Peyer's patch (tissue), 4 donors: ENCODE measurements around the gene LMBRD1.

ENCODE experiments used
- POLR2A ChIP-seq, 2 donors: fragments of 450-650 bp; IDR thresholded peaks; one replicate each; pipeline ENCODE4 v1.5.1; 2017; ENCODE audit warnings: antibody characterized with exemption in 2 of 2, mild to moderate bottlenecking in 2 of 2, moderate library complexity in 2 of 2
- TF ChIP-seq, protein P1 (sequence below), 6 experiments: fragments of 450-650 bp in 4 of 6; fragments of 200-600 bp in 2 of 6; sonication (generic) in 1 of 6; IDR thresholded peaks; one replicate each; pipeline ENCODE4 v1.5.1; 2017 to 2019; ENCODE audit warnings: antibody characterized with exemption in 6 of 6, mild to moderate bottlenecking in 3 of 6, moderate library complexity in 1 of 6

DNA sequence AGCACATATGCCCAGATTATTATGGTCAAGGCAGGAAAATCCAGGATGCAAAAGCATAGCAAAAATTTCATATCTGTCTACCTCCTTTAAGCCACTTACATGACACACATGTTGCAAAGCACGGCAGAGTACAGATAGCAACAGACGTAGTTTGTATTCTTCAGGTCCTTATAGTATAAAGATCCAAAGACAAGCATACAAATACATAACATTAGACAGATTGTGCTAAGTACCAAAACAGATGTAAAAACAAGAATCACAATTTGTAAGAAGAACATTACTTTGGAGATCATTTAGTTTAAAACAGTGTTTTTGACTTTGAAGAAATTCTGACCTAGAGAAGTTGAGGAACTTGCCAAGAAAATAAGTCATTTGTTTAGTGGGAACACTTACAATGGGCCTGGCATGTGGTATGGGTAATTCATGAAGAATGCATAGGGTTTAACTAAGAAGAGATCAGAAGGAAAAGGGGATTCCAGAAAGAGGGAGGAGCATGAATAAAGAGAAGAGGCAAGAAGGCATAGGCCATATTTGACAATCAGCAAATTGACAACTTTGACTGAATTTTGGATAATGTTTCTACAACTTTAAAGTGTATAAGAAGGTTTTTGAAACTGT lies 30.6 kb upstream of the LMBRD1 start:
- TF ChIP-seq, protein P1, sequence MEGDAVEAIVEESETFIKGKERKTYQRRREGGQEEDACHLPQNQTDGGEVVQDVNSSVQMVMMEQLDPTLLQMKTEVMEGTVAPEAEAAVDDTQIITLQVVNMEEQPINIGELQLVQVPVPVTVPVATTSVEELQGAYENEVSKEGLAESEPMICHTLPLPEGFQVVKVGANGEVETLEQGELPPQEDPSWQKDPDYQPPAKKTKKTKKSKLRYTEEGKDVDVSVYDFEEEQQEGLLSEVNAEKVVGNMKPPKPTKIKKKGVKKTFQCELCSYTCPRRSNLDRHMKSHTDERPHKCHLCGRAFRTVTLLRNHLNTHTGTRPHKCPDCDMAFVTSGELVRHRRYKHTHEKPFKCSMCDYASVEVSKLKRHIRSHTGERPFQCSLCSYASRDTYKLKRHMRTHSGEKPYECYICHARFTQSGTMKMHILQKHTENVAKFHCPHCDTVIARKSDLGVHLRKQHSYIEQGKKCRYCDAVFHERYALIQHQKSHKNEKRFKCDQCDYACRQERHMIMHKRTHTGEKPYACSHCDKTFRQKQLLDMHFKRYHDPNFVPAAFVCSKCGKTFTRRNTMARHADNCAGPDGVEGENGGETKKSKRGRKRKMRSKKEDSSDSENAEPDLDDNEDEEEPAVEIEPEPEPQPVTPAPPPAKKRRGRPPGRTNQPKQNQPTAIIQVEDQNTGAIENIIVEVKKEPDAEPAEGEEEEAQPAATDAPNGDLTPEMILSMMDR (IDR thresholded peaks at IDR 0.05): no peak
- TF ChIP-seq POLR2A (IDR thresholded peaks at IDR 0.05): no peak
